ENCODE measurements around the gene PLEKHG4.

Gene PLEKHG4

DNA sequence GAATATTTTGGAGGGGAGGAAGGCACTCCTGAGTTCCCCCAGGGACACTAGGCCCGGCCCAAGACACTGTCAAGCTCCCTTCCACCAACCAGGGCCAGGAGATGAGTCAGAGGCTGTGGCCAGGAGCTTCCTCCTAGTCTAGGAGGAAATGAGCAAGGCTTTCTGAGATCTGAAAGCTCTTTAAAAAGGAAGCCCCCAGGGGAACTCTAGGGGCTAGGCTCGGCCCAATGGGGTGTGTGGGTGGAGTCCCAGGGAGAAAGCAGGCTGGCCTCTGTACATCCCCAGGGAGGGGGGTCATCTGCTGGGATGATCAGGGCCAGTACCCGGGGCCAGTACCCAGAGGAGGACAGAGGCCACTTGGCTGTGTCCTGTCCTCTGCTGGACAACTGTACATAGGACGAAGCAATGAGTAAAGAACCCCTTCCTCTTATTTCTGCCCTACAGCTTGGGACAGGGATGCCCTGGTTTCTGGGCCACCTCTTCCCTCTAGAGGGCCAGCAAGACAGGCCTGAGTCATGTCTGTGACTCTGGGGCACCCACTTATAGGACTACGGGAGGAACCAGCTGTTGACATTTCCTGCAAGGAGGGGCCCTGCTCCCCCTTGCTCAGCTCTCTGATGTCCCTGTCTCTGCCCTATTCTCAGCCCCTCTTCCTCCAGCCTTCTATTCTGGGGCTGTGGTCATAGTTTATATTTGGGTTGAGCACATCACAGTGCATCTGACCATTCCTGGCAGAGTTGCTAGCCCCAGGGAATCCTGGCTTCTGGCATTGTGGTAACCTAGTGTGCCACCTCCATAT, 34.7 kb upstream of the PLEKHG4 start:
- peak in 24 of 51 donors; percentile 10 to 57 (median 28) for DNase-seq

DNA sequence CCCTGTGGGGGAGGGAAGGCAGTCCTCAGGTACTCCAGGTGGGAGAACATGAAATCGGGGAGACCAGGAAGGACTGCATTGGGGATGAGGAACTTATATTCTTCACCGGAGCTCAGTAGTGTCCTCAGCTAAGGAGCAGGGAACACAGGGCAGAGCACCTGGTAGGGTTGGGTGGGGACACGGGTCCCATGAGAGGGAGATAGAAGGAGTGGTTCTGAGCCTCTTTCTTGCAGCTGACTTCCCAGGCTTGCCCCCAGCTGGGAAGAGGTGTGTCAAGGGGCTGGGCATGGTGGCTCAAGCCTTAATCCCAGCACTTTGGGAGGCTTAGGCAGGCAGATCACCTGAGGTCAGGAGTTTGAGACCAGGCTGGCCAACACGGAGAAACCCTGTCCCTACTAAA, 34.1 kb upstream of the PLEKHG4 start:
- DNase-seq, result no peak

DNA sequence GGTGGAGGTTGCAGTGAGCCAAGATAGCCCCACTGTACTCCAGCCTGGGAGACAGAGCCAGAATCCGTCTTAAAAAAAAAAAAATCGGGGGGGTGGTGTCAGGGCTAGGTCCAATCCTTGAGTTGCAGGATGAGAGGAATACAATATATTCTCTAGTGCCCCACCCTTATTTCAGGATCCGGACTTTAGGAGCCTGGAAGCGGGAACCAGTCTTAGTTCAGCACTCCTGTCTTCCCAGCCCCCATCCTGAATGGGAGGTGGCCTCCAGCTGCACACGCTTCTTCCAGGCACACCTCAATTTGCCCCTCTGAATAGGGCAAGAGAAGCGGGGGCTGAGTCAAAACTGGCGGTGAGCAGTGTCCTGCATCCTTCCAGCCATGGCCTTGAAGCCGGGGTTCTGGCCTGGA, 33.7 kb upstream of the PLEKHG4 start:
- DNase-seq, result peak in 2 of 51 donors; percentile 47 to 49

DNA sequence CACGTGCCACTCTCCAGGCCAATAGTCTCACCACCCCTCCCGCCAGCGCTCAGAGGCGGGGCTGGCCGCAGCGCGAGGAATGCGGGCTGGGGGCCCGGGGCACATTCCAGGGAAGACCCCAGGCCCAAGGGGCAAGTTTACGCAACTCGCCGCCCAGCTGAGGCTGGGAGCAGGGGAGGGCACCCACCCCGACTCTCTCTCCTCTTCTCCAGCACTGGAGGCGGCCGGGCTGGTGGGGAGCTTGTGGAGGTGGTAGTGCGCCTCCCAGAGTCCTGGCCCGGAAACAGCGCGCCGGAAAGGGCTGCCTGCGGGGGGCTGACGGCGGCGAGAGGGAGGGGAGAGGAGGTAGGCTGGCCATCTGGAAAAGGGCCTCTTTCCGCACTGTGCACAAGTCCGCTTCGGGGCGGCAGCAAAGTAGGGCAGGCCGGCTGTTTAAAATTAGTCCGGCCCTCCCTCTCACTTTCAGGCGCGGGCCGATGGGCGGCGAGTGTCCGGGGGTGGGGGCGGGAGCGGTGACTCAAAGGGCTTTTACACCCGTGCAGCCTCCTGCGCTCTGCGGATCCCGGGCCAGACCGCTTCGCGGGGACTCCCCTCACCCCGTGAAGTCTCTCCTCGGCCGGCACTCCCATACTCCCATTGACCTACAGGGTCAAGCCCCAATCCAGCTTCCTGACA, 33.1 kb upstream of the PLEKHG4 start:
- peak in 36 of 51 donors; percentile 17 to 74 (median 57) for DNase-seq

- DNase-seq, result peak in 2 of 51 donors; percentile 50 to 51
Observed at GRCh38 chr16:67246756-67247191, 32.6 kb upstream of the PLEKHG4 start.

GRCh38 chr16:67247192-67248072, 31.9 kb upstream of the PLEKHG4 start, which contains the start of gene FHOD1:
FHOD1 (minus strand) TSS chr16:67247481; CDS start chr16:67247410, 71 bp downstream.
- DNase-seq, result peak; percentile 28 to 95 (median 88)

DNA sequence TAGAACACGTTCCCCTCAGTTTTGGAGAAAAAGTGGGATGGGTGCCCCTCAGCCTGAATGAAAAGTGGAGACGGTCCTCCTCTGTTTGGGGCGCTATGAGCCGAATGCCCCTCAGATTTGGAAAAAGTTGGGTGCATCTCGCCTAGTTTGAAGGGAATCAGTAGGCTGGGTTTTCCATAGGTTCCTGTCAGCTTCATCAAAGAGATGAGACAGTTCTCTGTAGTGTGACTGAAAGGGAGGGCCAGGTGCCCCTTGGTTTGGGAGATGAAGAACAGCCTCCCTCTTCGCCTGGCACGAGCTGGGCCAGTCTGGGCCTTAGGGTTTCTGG, 31.3 kb upstream of the PLEKHG4 start:
- no peak for DNase-seq

- DNase-seq, result peak in 10 of 51 donors; percentile 6 to 49 (median 25)
Observed at GRCh38 chr16:67248401-67249177, 30.7 kb upstream of the PLEKHG4 start, which contains the start of gene SLC9A5. SLC9A5 (plus strand) TSS chr16:67248979; CDS start chr16:67249015, 36 bp downstream.

GRCh38 chr16:67249178-67250044, 29.9 kb upstream of the PLEKHG4 start:
- no peak for DNase-seq

GRCh38 chr16:67250045-67250327, 29.3 kb upstream of the PLEKHG4 start:
- no peak for DNase-seq

DNA sequence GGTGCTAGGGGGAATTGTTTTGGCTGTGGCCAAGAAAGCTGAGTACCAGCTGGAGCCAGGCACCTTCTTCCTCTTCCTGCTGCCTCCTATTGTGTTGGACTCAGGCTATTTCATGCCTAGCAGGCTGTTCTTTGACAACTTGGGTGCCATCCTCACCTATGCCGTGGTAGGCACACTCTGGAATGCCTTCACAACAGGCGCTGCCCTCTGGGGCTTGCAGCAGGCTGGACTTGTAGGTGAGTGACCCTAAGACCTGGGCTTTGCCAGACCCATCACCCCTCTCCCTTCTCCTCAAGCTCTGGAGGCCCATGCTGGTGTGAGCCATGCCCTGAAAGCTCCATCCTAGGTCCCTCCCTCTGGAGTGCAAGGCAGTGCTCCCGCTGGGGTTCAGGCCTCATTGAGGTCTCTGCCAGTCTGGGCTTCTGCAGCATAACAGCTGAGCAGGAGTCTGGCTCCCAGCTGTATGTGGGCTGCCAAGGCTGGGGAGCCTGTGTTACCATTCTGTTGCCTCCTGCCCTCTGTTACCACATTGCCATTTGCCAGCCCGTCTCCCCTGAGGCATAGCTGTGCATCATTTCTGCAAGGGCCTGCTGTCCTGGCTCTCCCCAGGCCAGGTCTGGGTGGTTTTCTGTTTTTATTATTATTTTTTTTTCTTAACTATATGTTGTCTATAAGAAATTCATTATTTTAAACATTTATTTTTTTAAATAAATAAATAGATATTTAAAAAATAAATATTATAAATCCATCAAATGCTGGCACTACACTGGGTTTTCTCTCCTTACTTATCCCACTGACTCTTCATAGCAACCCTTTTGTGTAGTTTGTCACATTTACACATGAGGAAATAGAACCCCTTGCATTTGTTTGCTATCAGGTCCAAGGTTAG, 26.5 kb upstream of the PLEKHG4 start:
- DNase-seq, result peak in 9 of 51 donors; percentile 9 to 53 (median 40)

GRCh38 chr16:67254801-67255552, 24.4 kb upstream of the PLEKHG4 start:
- no peak for DNase-seq

DNA sequence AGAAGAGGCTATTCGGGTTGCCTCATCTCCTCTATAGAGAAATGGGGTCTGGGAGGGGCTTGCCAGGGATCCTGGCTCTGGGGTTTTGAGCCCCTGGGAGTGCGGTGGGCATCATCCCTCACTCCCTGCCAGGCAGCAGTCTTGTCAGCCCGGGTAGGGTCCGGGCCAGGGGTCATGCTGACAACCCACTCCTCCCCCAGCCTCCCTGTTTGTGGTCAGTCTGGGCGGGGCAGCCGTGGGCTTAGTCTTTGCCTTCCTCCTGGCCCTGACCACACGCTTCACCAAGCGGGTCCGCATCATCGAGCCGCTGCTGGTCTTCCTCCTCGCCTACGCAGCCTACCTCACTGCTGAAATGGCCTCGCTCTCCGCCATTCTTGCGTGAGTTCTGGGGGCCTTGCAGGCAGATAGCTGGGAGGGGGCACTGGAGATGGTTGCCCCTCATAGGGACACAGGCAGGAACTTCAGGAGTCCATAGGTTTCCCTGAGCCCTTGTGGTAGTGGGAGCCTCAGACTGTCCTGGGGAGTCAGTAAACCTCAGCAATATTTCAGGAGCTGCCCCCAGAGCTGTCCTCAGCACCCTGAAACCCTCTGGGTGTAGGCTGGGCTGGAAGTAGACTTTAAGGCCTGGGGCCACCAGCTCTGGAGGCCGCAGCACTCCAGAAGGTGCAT, 23.6 kb upstream of the PLEKHG4 start:
- DNase-seq, result no peak

DNA sequence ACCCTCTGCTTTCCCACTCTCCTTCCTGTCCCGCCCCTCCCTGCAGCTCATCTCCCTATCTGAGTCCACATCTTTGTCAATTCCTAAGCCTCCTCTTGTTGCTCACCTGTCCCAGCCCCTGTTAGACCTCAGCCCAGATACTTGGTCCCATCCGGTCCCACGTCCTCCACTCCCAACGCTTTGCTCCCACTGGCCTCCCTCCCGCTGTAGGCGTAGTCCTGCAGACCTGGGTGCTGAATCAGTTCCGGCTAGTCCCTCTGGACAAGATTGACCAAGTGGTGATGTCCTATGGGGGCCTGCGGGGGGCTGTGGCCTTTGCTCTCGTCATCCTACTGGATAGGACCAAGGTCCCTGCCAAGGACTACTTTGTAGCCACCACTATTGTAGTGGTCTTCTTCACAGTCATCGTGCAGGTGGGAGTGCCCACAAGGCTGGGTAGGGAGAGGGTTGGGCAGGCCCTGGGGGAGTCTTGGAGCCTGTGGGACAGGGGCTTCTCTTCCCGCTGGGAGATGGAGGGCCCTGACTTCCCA, 22.6 kb upstream of the PLEKHG4 start:
- DNase-seq, result no peak

- DNase-seq, result no peak
Observed at GRCh38 chr16:67257486-67258160, 21.7 kb upstream of the PLEKHG4 start.

DNA sequence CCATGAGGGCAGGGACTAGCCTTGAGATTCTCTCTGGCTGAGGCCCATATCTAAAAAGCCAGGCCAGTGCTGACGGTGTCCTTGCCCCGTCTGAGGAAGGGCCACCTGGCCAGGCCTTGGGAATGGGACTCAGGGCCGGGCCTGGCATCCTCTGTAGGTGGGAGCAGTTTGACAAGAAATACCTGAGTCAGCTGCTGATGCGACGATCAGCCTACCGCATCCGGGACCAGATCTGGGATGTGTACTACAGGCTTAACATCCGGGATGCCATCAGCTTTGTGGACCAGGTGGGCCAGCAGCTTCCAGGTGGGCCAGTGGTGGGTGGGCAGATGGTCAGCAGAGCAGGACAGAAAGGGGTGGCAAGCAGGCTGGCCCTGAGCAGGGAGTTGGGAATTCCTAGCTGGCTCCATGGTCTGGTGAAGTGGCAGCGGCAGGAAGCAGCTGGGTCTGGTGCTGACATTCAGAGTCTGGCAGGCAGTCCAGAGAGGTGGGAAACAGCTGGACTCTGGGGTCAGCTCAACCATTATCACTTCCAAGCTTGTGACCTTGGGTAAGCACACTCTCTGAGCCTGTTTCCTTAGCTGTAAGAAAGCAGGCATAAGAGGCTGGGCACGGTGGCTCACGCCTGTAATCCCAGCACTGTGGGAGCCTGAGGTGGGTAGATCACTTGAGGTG, 21.0 kb upstream of the PLEKHG4 start:
- no peak for DNase-seq
